AG04449 (cell line): ENCODE results near the gene ELK4.
A peak's percentile ranks its signal among the peaks of the same experiment; 100 is the strongest.

ENCODE experiments used
- CTCF ChIA-PET: fragments of 350-600 bp; formaldehyde crosslinking; extraction: SDS; loops from one replicate; lab custom pipeline; 2021; ENCODE audit warnings: antibody characterized with exemption; lab: Yijun Ruan, JAX
- POLR2A ChIA-PET: fragments of 400-600, 350-600 bp; formaldehyde crosslinking; extraction: SDS; loops from one replicate; lab custom pipeline; 2020; ENCODE audit warnings: antibody characterized with exemption, inconsistent platforms; lab: Yijun Ruan, JAX
- DNase-seq: peaks from one replicate; pipeline ENCODE4 v3.0.0-alpha.2; 2010; ENCODE audit warnings: low read depth, low spot score
- H3K4me3 ChIP-seq: 2 replicates; pipeline ENCODE4 v1.5.1; 2011; ENCODE audit warnings: low read depth, mild to moderate bottlenecking, control low read depth, low read length
- TF ChIP-seq, protein P1 (sequence below): IDR thresholded peaks from one replicate; pipeline ENCODE4 v1.5.1; 2011; ENCODE audit warnings: mild to moderate bottlenecking, moderate library complexity, low read length, control low read depth, inconsistent platforms; ENCODE audit not compliant: insufficient read depth; ENCODE audit errors: missing control alignments

The ELK4 gene

DNA sequence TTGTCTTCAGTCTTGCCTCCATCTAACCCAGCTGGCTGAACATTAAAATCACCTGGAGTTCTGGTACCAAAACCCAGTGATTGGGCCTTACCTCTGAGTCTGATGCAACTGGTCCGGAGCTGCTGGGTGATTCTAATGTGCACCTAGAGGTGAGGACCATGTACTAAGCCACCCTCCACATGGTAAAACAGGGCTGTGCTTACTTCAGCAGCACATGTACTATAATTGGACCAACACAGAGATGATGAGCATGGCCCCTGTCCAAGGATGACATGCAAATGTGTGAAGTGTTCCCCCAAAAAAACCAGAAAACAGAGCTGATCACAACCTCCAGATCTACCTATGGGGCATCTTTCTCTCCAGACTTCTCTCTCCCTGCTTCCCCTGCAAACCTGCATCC, 37.0 kb downstream of the ELK4 start:
- TF ChIP-seq, protein P1, sequence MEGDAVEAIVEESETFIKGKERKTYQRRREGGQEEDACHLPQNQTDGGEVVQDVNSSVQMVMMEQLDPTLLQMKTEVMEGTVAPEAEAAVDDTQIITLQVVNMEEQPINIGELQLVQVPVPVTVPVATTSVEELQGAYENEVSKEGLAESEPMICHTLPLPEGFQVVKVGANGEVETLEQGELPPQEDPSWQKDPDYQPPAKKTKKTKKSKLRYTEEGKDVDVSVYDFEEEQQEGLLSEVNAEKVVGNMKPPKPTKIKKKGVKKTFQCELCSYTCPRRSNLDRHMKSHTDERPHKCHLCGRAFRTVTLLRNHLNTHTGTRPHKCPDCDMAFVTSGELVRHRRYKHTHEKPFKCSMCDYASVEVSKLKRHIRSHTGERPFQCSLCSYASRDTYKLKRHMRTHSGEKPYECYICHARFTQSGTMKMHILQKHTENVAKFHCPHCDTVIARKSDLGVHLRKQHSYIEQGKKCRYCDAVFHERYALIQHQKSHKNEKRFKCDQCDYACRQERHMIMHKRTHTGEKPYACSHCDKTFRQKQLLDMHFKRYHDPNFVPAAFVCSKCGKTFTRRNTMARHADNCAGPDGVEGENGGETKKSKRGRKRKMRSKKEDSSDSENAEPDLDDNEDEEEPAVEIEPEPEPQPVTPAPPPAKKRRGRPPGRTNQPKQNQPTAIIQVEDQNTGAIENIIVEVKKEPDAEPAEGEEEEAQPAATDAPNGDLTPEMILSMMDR: no peak
- DNase-seq: no peak
- CTCF ChIA-PET: interaction anchor here (9.4 to 10.3 kb wide), 3 partner anchors 35 to 116 kb away, joined by 132 to 741 read pairs (median 142); partner anchors contain the start of gene ELK4
- POLR2A ChIA-PET: no interaction called here
- H3K4me3 ChIP-seq: no peak overlapping the region

DNA sequence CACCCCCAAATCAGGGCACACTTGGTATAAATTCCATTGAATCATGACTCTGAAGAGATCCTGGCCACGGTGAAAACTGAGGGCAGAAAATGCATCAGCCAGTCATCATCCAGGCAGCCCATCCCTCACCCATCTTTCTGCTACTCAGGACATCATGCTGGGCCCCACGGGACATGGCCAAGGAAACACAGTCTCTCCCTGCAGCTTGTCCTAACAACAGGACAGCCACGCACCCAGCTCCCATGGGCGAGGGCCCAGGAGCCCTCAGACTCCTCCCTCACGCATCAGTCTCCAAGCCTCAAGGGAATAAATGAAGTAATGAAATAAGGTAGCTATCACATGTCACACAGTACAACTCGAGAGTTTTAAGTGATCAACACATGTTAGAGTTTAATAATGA, 37.8 kb downstream of the ELK4 start:
- no peak overlapping the region for H3K4me3 ChIP-seq
- no peak for DNase-seq
- ChIA-PET POLR2A (no interaction called here), CTCF (interaction anchor here (0.8 to 10.3 kb wide), 11 partner anchors 6 to 513 kb away, joined by 3 to 741 read pairs (median 22); partner anchors contain the start of gene ELK4)
- TF ChIP-seq, protein P1: no peak

DNA sequence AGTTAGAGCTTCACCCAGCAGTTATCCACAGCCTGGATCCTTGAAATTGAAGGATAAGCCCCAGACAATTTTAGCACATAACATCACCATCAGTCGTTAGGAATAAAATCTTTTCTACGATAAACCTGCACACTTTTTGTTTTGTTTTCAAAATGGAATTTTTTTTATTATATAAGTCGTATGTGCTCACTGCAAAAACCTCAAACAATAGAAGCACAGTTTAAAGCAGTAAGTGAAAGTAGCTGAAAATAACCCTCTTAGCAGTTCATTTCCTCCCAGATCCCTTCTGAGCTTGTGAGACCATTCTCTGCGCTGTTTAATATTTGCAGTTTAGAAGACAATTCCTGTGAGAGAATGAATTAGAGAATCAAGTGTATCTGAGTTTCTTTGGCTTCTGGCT, 38.3 kb downstream of the ELK4 start:
- ChIA-PET POLR2A (no interaction called here), CTCF (interaction anchor here (0.8 to 10.3 kb wide), 13 partner anchors 7 to 513 kb away, joined by 3 to 741 read pairs (median 20); partner anchors contain the start of gene ELK4)
- TF ChIP-seq, protein P1: no peak
- no peak overlapping the region for H3K4me3 ChIP-seq
- DNase-seq: no peak

DNA sequence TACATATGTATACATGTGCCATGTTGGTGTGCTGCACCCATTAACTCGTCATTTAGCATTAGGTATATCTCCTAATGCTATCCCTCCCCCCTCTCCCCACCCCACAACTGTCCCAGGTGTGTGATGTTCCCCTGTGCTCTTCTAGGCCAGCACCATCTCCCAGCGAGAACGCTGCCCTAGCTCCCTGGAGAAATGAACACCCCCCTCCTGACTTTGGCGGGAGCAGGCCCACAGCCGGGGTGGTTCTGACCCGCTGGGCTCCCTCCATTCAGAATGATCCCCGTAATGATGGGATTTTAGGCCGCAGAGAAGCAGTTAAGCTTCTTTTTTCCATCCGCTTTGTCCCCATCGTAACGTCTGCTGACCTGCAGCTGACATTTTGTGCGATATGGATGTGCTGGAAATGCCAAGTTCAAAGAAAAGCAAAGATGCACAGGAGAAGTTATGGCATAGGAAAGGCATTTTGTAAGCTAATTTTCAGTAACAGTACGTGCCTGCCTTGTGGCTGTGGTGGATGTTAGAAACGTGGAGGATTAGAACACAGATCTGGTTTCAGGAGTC, 39.3 kb downstream of the ELK4 start:
- CTCF ChIA-PET: interaction anchor here (0.6 to 10.3 kb wide), 45 partner anchors 8 to 385 kb away, joined by 3 to 741 read pairs (median 8); partner anchors contain the start of genes ELK4 and SLC45A3
- no peak for DNase-seq
- H3K4me3 ChIP-seq: no peak overlapping the region
- TF ChIP-seq, protein P1: no peak
- POLR2A ChIA-PET: interaction anchor here (0.8 to 1.5 kb wide), 2 partner anchors 40 to 65 kb away, joined by 3 to 6 read pairs; partner anchors contain the start of gene ELK4

DNA sequence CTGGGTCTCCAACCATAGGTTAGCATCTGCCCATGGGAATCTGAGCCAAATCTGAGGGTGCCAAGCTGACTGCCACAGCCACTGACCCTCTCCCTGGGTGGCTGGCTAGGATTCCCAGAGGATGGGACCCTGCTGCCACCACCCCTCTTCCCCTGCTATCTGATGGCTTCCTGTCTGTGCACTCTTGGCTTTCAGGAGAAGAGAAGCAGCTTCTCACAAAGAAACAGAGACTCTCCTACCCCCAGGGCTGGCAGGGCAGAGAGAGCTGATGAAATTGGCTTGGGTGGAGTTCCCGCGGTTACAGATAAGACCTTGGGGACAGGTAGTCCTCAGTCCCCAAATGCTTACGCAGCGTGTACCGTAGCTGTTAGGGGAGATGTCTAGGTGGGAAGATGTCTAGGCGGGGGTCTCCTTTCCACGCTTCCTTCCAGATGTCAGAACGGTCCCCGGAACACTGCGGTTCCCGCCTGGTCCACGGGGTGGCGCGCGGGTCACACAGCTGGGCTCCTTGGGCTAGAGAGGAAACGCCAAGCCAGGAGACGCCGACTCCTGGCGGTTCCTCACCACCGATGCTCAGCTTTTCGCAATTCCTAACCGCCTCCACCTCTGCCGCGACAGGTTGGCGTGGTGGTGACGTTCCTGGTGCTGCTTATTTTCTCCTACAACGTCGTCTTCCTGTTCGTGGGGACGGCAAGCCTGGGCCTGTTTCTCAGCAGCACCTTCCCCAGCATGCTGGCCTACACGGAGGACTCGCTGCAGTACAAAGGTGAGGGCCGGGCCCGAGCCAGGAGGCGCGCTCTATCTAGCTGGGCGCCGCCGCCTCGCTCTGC, 40.1 kb downstream of the ELK4 start:
- no peak for DNase-seq
- TF ChIP-seq, protein P1: peak; percentile 100
- ChIA-PET CTCF (interaction anchor here (0.6 to 10.3 kb wide), 53 partner anchors 8 to 386 kb away, joined by 3 to 741 read pairs (median 6); partner anchors contain the start of genes ELK4 and SLC45A3), POLR2A (interaction anchor here (0.8 to 1.5 kb wide), 2 partner anchors 41 to 66 kb away, joined by 3 to 6 read pairs; partner anchors contain the start of gene ELK4)
- peak overlapping the region; percentile 52 for H3K4me3 ChIP-seq
